Stomach (tissue), 9 donors: ENCODE data around the gene EXT2. TPM values are rescaled to one million over a fixed set of nuclear protein-coding genes. Genes with fewer than 3 reads are reported as not detected.

Source experiments
- DNase-seq, 2 donors: peaks; one replicate each; pipeline versions ENCODE4 v3.0.0 to v3.0.0-alpha.2; 2013 to 2019
- H3K27ac ChIP-seq, 5 donors: fragments of 200-600 bp in 4 of 5; sonication (generic) in 4 of 5; one replicate each; pipeline ENCODE4 v1.5.1; 2013 to 2019; ENCODE audit warnings: mild to moderate bottlenecking in 1 of 5, moderate library complexity in 1 of 5
- H3K27me3 ChIP-seq, 3 donors: fragments of 200-600 bp; sonication (generic); one replicate each; pipeline ENCODE4 v1.5.1; 2017 to 2019; ENCODE audit warnings: mixed run types in 1 of 3
- H3K36me3 ChIP-seq, 4 donors: fragments of 200-600 bp; sonication (generic); 1 replicate in 3 of 4; 2 replicates in 1 of 4; pipeline ENCODE4 v1.5.1; 2016 to 2019
- H3K4me1 ChIP-seq, 4 donors: fragments of 200-600 bp; sonication (generic); one replicate each; pipeline ENCODE4 v1.5.1; 2016 to 2019
- H3K4me3 ChIP-seq, 4 donors: fragments of 200-600 bp; sonication (generic) in 3 of 4; one replicate each; pipeline ENCODE4 v1.5.1; 2016 to 2019; ENCODE audit warnings: mild to moderate bottlenecking in 1 of 4
- H3K9me3 ChIP-seq, 4 donors: fragments of 200-600 bp; sonication (generic); one replicate each; pipeline ENCODE4 v1.5.1; 2016 to 2019
- EP300 ChIP-seq: sonication (generic); formaldehyde crosslinking; IDR thresholded peaks from one replicate; pipeline ENCODE4 v1.6.1; 2017; ENCODE audit warnings: antibody characterized with exemption
- POLR2A ChIP-seq, 4 donors: fragments of 450-650 bp; IDR thresholded peaks; one replicate each; pipeline ENCODE4 v1.6.1; 2016; ENCODE audit warnings: antibody characterized with exemption in 4 of 4, control low read depth in 2 of 4, mild to moderate bottlenecking in 1 of 4, moderate library complexity in 1 of 4
- POLR2AphosphoS5 ChIP-seq, 3 donors: sonication (generic); formaldehyde crosslinking; IDR thresholded peaks; one replicate each; pipeline ENCODE4 v1.6.1; 2016; ENCODE audit warnings: antibody characterized with exemption in 3 of 3
- WGBS, 5 donors: extraction: QIAGEN DNeasy Blood & Tissue Kit in 3 of 5; methylation state at CpG; one replicate each; pipeline versions ENCODE4 v1.1.5 to v1.1.7; 2013 to 2018; 5-methylcytosine and 5-hydroxymethylcytosine counted together
- intact Hi-C: fragments of 100-400 bp; cut with DNase I; formaldehyde crosslinking; loops from one replicate; pipeline ENCODE4 v1.15.1; 2023; ENCODE audit warnings: low total_unique reads
- polyA plus RNA-seq, 3 donors: library from polyadenylated mRNA; stranded (reverse); fragments of 200-250 nt; gene quantifications; one replicate each; pipeline ENCODE4 v1.2.3, GENCODE V29; 2013
- total RNA-seq, 5 donors: library from RNA; depleted of rRNA; stranded (reverse); fragments of >200 nt; gene quantifications; one replicate each; pipeline versions ENCODE4 v1.1.0 to v1.2.3, GENCODE V29; 2014 to 2016
- TF ChIP-seq, protein P1 (sequence below), 7 experiments: fragments of 450-650 bp in 4 of 7; fragments of 200-600 bp in 3 of 7; sonication (generic) in 3 of 7; IDR thresholded peaks; one replicate each; pipeline ENCODE4 v1.5.1; 2016 to 2019; ENCODE audit warnings: antibody characterized with exemption in 7 of 7, control low read depth in 2 of 7, mild to moderate bottlenecking in 1 of 7
- donor health status: healthy with polysubstance abuse.
- donor health status: Bipolar disorder and iron deficiency.
- donor health status: healthy.

EXT2 gene
- total and polyA plus RNA-seq, 8 donors, result 10.5 to 93.8 (median 16.0) TPM

DNA sequence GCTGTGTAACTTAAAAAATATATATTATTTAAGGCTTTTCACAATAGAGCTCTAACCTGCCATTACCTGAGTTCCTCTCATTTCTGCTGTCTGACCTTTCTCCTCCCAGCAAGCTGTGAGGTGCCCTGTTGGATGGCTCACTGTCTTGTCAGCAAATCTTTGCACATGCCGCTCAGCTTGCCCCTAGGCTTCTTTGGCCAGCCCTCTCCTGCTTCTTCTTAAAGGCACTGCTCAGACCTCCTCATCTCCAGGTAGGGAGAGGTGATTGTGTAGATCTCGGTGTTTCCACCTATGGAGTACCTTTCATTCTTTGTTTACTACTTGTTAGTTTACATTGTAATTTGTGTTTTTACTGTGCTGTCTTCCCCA lies 96.5 kb downstream of the EXT2 start:
- peaks cover 6 to 34% (median 15%) of the 10 kb centered on the region in 4 donors for H3K36me3 ChIP-seq
- TF ChIP-seq EP300, result no peak
- no peak for TF ChIP-seq POLR2A (IDR thresholded peaks at IDR 0.05)
- no peak for TF ChIP-seq POLR2AphosphoS5 (IDR thresholded peaks at IDR 0.05)
- intact Hi-C loops, result no loop called here

GRCh38 chr11:44192462-44193100 lies 97.1 kb downstream of the EXT2 start:
- Histone ChIP-seq H3K27me3 (no peaks in the 10 kb centered on the region), H3K36me3 (peaks cover 6 to 35% (median 16%) of the 10 kb centered on the region in 4 donors), H3K9me3 (peaks cover 7 to 25% (median 17%) of the 10 kb centered on the region in 4 donors), H3K4me1 (peaks cover 0 to 7% (median 0%) of the 10 kb centered on the region in 4 donors), H3K27ac (no peak overlapping the region), H3K4me3 (no peak overlapping the region)
- TF ChIP-seq, protein P1, sequence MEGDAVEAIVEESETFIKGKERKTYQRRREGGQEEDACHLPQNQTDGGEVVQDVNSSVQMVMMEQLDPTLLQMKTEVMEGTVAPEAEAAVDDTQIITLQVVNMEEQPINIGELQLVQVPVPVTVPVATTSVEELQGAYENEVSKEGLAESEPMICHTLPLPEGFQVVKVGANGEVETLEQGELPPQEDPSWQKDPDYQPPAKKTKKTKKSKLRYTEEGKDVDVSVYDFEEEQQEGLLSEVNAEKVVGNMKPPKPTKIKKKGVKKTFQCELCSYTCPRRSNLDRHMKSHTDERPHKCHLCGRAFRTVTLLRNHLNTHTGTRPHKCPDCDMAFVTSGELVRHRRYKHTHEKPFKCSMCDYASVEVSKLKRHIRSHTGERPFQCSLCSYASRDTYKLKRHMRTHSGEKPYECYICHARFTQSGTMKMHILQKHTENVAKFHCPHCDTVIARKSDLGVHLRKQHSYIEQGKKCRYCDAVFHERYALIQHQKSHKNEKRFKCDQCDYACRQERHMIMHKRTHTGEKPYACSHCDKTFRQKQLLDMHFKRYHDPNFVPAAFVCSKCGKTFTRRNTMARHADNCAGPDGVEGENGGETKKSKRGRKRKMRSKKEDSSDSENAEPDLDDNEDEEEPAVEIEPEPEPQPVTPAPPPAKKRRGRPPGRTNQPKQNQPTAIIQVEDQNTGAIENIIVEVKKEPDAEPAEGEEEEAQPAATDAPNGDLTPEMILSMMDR (IDR thresholded peaks at IDR 0.05), result no peak
- TF ChIP-seq POLR2AphosphoS5 (IDR thresholded peaks at IDR 0.05) (no peak), POLR2A (IDR thresholded peaks at IDR 0.05) (no peak), EP300 (no peak)
- WGBS, 5 donors, result 44 to 65% (median 50%) methylated on average over 4 of the region's 4 CpGs
- no peak for DNase-seq
- intact Hi-C loops, result no loop called here

More for the DNA sequence above, 96.5 kb downstream of the EXT2 start:
- WGBS, 5 donors, result 86 to 100% (median 94%) methylated on average over 2 of the region's 2 CpGs
- DNase-seq, result no peak
- H3K27ac ChIP-seq, result no peak overlapping the region
- peaks cover 0 to 7% (median 0%) of the 10 kb centered on the region in 4 donors for H3K4me1 ChIP-seq
- no peaks in the 10 kb centered on the region for H3K27me3 ChIP-seq
- no peak overlapping the region for H3K4me3 ChIP-seq
- peaks cover 7 to 25% (median 17%) of the 10 kb centered on the region in 4 donors for H3K9me3 ChIP-seq

GRCh38 chr11:44193856-44194255 lies 98.4 kb downstream of the EXT2 start:
- no peak overlapping the region for H3K27ac ChIP-seq
- no peak overlapping the region for H3K4me3 ChIP-seq
- H3K9me3 ChIP-seq, result peaks cover under 1 to 13% (median 7%) of the 10 kb centered on the region in 4 donors
- 92 to 98% (median 96%) methylated on average over 5 of the region's 5 CpGs for WGBS, 5 donors
- H3K27me3 ChIP-seq, result no peaks in the 10 kb centered on the region
- intact Hi-C loops, result no loop called here
- H3K36me3 ChIP-seq, result peaks cover 3 to 35% (median 27%) of the 10 kb centered on the region in 4 donors
- DNase-seq, result no peak
- TF ChIP-seq POLR2AphosphoS5 (IDR thresholded peaks at IDR 0.05) (no peak), POLR2A (IDR thresholded peaks at IDR 0.05) (no peak), EP300 (no peak)
- TF ChIP-seq, protein P1 (IDR thresholded peaks at IDR 0.05), result no peak
- peaks cover 0 to 11% (median 0%) of the 10 kb centered on the region in 4 donors for H3K4me1 ChIP-seq

DNA sequence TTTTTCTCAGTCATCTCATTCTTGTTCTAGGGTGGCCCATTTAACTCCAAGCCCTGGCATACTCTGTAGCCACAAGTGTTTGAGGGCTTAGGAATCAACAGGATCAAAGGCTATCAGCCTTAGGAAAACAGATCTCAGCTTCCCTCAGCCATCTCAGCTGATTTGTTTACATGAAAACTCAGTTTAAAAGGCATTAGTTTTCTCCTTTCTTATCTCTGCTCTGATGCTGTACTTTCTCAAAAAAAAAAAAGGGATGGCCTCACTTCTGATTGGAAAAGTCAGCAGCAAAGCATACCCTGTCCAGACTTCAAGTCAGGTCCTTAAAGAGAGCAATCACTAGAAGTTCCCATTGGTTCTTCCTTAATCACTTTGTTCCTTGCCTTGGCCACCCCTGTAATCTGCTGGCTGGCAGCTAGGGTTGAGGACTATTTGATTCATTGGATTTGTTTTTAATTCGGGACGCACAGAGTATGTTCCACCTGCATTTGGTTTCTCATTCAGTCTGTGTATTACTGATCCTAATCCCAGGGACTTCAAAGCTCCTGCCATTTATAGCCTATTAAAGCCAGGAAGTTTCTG lies 102.8 kb downstream of the EXT2 start:
- peaks cover 3 to 20% (median 8%) of the 10 kb centered on the region in 4 donors for H3K4me1 ChIP-seq
- no peak for DNase-seq
- intact Hi-C loops, result no loop called here
- no peaks in the 10 kb centered on the region for H3K27me3 ChIP-seq
- H3K36me3 ChIP-seq, result peaks cover 0 to 34% (median 20%) of the 10 kb centered on the region in 4 donors
- no peak overlapping the region for H3K4me3 ChIP-seq
- H3K27ac ChIP-seq, result no peak overlapping the region
- 54 to 79% (median 71%) methylated on average over 2 of the region's 2 CpGs for WGBS, 5 donors
- no peak for TF ChIP-seq EP300
- peaks cover 0 to 5% (median 0%) of the 10 kb centered on the region in 4 donors for H3K9me3 ChIP-seq

- intact Hi-C loops, result no loop called here
- peaks cover 0 to 34% (median 18%) of the 10 kb centered on the region in 4 donors for H3K36me3 ChIP-seq
- H3K4me1 ChIP-seq, result peaks cover 7 to 28% (median 13%) of the 10 kb centered on the region in 4 donors
- peaks cover 0 to 5% (median 0%) of the 10 kb centered on the region in 4 donors for H3K9me3 ChIP-seq
- no peak for DNase-seq
- no peak for TF ChIP-seq POLR2A (IDR thresholded peaks at IDR 0.05)
- TF ChIP-seq, protein P1 (IDR thresholded peaks at IDR 0.05), result no peak
- no peak for TF ChIP-seq EP300
- TF ChIP-seq POLR2AphosphoS5 (IDR thresholded peaks at IDR 0.05), result no peak
- WGBS, 5 donors, result 51 to 72% (median 67%) methylated on average over 1 of the region's 1 CpG
- H3K4me3 ChIP-seq, result no peak overlapping the region
- H3K27me3 ChIP-seq, result no peaks in the 10 kb centered on the region
- no peak overlapping the region for H3K27ac ChIP-seq
Observed at GRCh38 chr11:44199298-44199697, 103.8 kb downstream of the EXT2 start.
